GM13977 (cell line): ENCODE results near the gene HRH4.

ENCODE experiments used
- DNase-seq: peaks from one replicate; pipeline ENCODE4 v3.0.0; 2012; ENCODE audit warnings: low spot score
- CTCF ChIP-seq: IDR thresholded peaks from 2 replicates; pipeline ENCODE4 v1.5.1; 2012; ENCODE audit warnings: mild to moderate bottlenecking, control low read depth; ENCODE audit not compliant: insufficient read depth; ENCODE audit errors: extremely low read depth, missing control alignments
- in situ Hi-C: fragments of 300-500 bp; cut with MboI; formaldehyde crosslinking; loops from one replicate; pipeline ENCODE4 v1.12.0; 2022; ENCODE audit warnings: low sequenced_read_pairs, low pct_unique_long_range_greater_than_20kb, mixed read lengths, inconsistent platforms; ENCODE audit not compliant: unreplicated experiment

The HRH4 gene

GRCh38 chr18:24500217-24500616 is 39.8 kb downstream of the HRH4 start:
- DNase-seq: no peak
- in situ Hi-C loops: no loop called here
- TF ChIP-seq CTCF: no peak

GRCh38 chr18:24500766-24501165 is 40.3 kb downstream of the HRH4 start:
- in situ Hi-C loops: no loop called here
- no peak for DNase-seq
- TF ChIP-seq CTCF: no peak

- no peak for TF ChIP-seq CTCF
- in situ Hi-C loops: no loop called here
- DNase-seq: no peak
Measured at GRCh38 chr18:24502667-24503523, 42.5 kb downstream of the HRH4 start.

- in situ Hi-C loops: no loop called here
- DNase-seq: no peak
Measured at GRCh38 chr18:24504401-24504800, 44.0 kb downstream of the HRH4 start.

GRCh38 chr18:24506175-24506574 is 45.7 kb downstream of the HRH4 start:
- TF ChIP-seq CTCF: no peak
- in situ Hi-C loops: no loop called here
- no peak for DNase-seq

More at GRCh38 chr18:24504401-24504800, 44.0 kb downstream of the HRH4 start:
- no peak for TF ChIP-seq CTCF

DNA sequence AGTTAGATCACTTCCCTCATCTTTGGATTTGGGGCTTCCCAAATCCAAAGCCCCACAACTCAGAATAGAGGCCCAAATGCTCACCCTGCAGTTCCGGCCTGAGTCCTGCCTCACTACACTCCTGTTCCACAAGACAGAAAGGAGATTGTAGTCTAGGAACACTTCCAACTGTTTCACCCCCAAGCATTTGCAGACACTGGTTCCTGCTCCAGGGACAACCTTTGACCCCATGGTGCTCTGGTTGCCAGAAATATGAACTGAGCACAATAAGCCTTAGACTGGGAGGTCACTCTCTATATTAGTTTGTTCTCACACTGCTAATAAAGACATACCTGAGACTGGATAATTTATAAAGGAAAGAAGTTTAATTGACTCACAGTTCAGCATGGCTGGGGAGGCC is 49.0 kb downstream of the HRH4 start:
- no peak for TF ChIP-seq CTCF

More for the DNA sequence above, 49.0 kb downstream of the HRH4 start:
- DNase-seq: no peak
- in situ Hi-C loops: no loop called here
